ENCODE data around the gene CRYL1.

CRYL1 gene

GRCh38 chr13:20369886-20370361, 155.7 kb downstream of the CRYL1 start:
- H3K4me3 ChIP-seq (ENCODE audit: control insufficient read depth, low read depth, low read length), result no peak overlapping the region
- no peak for DNase-seq (ENCODE audit: low read depth)
- no peak for TF ChIP-seq CTCF (conservative IDR thresholded peaks at IDR 0.05; ENCODE audit: control insufficient read depth, insufficient read depth, low read depth, low read length)

GRCh38 chr13:20366056-20366455, 159.6 kb downstream of the CRYL1 start:
- TF ChIP-seq CTCF (conservative IDR thresholded peaks at IDR 0.05; ENCODE audit: control insufficient read depth, insufficient read depth, low read depth, low read length), result no peak

GRCh38 chr13:20363603-20364002, 162.1 kb downstream of the CRYL1 start:
- no peak overlapping the region for H3K4me3 ChIP-seq (ENCODE audit: control insufficient read depth, low read depth, low read length)
- TF ChIP-seq CTCF (conservative IDR thresholded peaks at IDR 0.05; ENCODE audit: control insufficient read depth, insufficient read depth, low read depth, low read length), result no peak
- DNase-seq (ENCODE audit: low read depth), result peak; percentile 14

More at GRCh38 chr13:20366056-20366455, 159.6 kb downstream of the CRYL1 start:
- no peak overlapping the region for H3K4me3 ChIP-seq (ENCODE audit: control insufficient read depth, low read depth, low read length)
- DNase-seq (ENCODE audit: low read depth), result no peak

- no peak overlapping the region for H3K4me3 ChIP-seq (ENCODE audit: control insufficient read depth, low read depth, low read length)
- no peak for DNase-seq (ENCODE audit: low read depth)
- no peak for TF ChIP-seq CTCF (conservative IDR thresholded peaks at IDR 0.05; ENCODE audit: control insufficient read depth, insufficient read depth, low read depth, low read length)
Observed at GRCh38 chr13:20363172-20363571, 162.5 kb downstream of the CRYL1 start.

GRCh38 chr13:20362484-20363041, 163.1 kb downstream of the CRYL1 start:
- DNase-seq (ENCODE audit: low read depth), result no peak

GRCh38 chr13:20360835-20361412, 164.7 kb downstream of the CRYL1 start:
- no peak for TF ChIP-seq CTCF (conservative IDR thresholded peaks at IDR 0.05; ENCODE audit: control insufficient read depth, insufficient read depth, low read depth, low read length)
- no peak overlapping the region for H3K4me3 ChIP-seq (ENCODE audit: control insufficient read depth, low read depth, low read length)
- peak; percentile 35 for DNase-seq (ENCODE audit: low read depth)

More at GRCh38 chr13:20362484-20363041, 163.1 kb downstream of the CRYL1 start:
- H3K4me3 ChIP-seq (ENCODE audit: control insufficient read depth, low read depth, low read length), result no peak overlapping the region
- no peak for TF ChIP-seq CTCF (conservative IDR thresholded peaks at IDR 0.05; ENCODE audit: control insufficient read depth, insufficient read depth, low read depth, low read length)

All from fibroblast of mammary gland (primary cell).